ENCODE measurements around the gene TRAF7. TPM values are rescaled to one million over a fixed set of nuclear protein-coding genes. Genes with fewer than 3 reads are reported as not detected.
"Not testable (repeated sequence)": the region's sequence is repeated elsewhere in the genome, so short reads cannot be mapped to it uniquely, and the experiment has no call there.

The TRAF7 gene
- total RNA-seq, 1 experiment from 2014 or later = 111 TPM

DNA sequence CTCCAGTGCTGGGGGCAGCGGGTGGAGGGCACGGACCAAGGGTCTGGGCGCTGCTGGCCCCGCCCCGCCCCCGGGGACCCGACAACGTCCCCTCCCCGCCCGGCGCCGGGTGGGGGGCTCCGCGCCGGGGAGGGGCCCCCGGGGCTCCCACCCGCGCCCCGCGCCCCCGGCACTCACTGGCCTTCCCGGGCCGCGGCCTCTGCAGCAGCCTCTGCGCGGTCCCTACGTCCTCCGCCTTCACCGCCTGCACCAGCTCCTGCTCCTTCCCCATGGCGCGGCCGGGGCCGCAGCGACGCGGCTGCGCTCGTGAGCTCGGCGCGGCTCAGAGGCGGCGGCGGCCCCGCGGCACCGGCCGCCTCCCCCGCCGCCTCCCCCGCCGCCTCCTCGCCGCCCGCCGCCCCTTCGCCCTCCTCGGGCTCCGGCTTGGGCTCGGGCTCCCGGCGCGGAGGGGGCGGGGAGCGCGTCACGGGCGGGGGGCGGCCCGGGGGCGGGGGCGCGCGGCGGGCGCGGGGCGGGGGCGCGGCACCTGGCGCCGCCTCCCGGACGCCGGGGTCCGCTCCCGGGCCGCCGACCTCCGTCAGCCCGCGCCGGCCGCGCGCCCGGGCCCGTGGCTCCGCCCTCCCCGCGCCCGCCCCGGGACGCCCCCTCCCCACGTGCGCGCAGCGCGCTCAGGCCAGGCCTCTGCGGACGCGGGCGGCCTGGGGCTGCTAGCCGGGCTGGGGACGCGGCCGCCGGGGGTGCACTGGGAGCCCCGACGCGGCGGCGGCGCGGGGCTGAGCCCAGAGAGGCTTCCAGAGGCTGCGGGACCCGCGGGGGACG lies 40.8 kb downstream of the TRAF7 start, which contains the start of gene CASKIN1:
CASKIN1 (minus strand) TSS at position 444 of the 819 bp plus-strand sequence; CDS start at position 271, 173 bp downstream.
- Histone ChIP-seq H3K27me3 (peaks cover 14% of the 10 kb centered on the region), H3K9me3 (no peaks in the 10 kb centered on the region), H3K4me3 (peak within 1 kb of the TSS; percentile 14; the same call in 1 of the 2 replicates), H3K36me3 (no peaks in the 10 kb centered on the region)
- no peak for DNase-seq

- H3K9me3 ChIP-seq = no peaks in the 10 kb centered on the region
- H3K27me3 ChIP-seq = peaks cover 14% of the 10 kb centered on the region
- no peaks in the 10 kb centered on the region for H3K36me3 ChIP-seq
- DNase-seq = no peak
- H3K4me3 ChIP-seq = no peak overlapping the region
These were observed 41.5 kb downstream of the TRAF7 start for GRCh38 chr16:2196981-2197511.

DNA sequence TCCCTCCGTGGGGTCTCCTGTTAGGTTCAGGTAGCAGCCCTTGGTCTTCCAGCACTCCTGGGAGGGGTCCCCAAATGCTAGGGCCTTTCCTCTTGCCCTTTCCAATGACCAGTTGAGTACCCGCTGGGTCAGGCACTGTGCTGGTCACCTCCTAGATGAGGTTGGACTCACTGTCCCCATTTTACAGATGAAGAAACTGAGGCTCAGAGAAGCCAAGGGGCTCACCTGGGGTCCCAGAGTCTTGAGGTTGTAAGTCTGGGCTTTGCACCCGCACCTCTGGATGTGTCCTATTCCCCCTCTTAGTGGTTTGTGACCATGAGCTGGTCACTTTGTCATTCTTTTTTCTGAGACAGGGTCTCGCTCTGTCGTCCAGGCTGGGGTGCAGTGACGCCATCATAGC lies 42.2 kb downstream of the TRAF7 start:
- Histone ChIP-seq H3K4me3 (no peak overlapping the region), H3K36me3 (no peaks in the 10 kb centered on the region), H3K27me3 (peaks cover 14% of the 10 kb centered on the region), H3K9me3 (no peaks in the 10 kb centered on the region)
- no peak for DNase-seq

GRCh38 chr16:2198283-2198682 lies 42.7 kb downstream of the TRAF7 start:
- peaks cover 14% of the 10 kb centered on the region for H3K27me3 ChIP-seq

DNA sequence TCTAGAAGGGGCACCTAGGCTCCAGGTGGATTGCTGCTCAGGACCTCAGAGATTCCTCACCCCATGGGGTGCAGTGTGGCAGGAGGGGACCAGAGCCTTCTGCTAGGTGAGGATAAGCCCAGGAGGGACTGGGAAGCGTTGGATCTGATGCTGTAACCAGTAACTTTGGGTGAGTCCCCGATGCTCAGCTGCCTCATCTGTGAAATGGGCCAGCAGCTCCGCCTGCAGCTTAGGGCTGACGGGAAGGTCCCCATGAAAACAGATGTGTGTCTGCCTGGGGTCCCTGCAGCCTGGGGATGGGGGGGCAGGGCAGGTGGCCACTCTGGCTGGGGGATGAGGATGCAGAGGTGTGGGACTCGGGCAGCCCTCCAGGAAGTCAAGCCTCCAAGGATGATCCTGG lies 43.5 kb downstream of the TRAF7 start:
- H3K27me3 ChIP-seq = peaks cover 14% of the 10 kb centered on the region
- DNase-seq = no peak
- H3K36me3 ChIP-seq = no peaks in the 10 kb centered on the region
- no peaks in the 10 kb centered on the region for H3K9me3 ChIP-seq
- H3K4me3 ChIP-seq = no peak overlapping the region

More at GRCh38 chr16:2198283-2198682, 42.7 kb downstream of the TRAF7 start:
- no peak overlapping the region for H3K4me3 ChIP-seq
- no peaks in the 10 kb centered on the region for H3K9me3 ChIP-seq
- no peak for DNase-seq
- H3K36me3 ChIP-seq = no peaks in the 10 kb centered on the region

DNA sequence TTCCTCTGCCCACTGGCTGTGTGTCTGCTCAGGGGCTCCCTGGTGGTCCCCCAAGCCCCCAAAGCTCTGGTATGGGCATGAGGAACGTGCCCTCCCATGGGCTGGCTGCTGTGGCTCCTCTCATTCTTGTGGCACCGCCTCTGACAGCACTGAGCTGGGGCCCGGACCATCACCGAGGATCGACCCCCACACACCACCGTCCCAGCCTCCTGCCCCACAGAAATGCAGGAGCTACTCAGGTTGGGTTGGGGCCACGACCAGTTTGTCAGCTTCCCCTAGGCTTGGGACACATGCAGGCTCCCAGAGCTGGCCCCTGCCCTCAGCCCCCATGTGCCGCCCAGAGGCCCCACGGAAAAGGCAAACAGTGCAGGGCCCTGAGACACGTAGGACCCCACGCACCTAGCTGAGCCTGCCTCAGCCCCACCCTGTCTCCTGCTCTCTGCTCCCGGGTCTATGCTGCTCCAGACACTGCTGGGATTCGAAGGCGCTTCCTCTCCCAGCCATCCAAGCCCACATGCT lies 44.1 kb downstream of the TRAF7 start:
- peaks cover 14% of the 10 kb centered on the region for H3K27me3 ChIP-seq

GRCh38 chr16:2200313-2200712 lies 44.7 kb downstream of the TRAF7 start:
- peaks cover 14% of the 10 kb centered on the region for H3K27me3 ChIP-seq
- no peaks in the 10 kb centered on the region for H3K9me3 ChIP-seq
- no peak for DNase-seq
- no peaks in the 10 kb centered on the region for H3K36me3 ChIP-seq
- no peak overlapping the region for H3K4me3 ChIP-seq

More for the DNA sequence above, 44.1 kb downstream of the TRAF7 start:
- Histone ChIP-seq H3K4me3 (no peak overlapping the region), H3K9me3 (no peaks in the 10 kb centered on the region), H3K36me3 (no peaks in the 10 kb centered on the region)
- DNase-seq = no peak

GRCh38 chr16:2203119-2203688 lies 47.6 kb downstream of the TRAF7 start:
- DNase-seq, H3K9me3 ChIP-seq, H3K4me3 ChIP-seq, H3K27me3 ChIP-seq: not testable (repeated sequence)
- H3K36me3 ChIP-seq = peaks cover 19% of the 10 kb centered on the region

- DNase-seq = no peak
- Histone ChIP-seq H3K4me3 (peak overlapping the region; percentile 97), H3K36me3 (peaks cover 31% of the 10 kb centered on the region), H3K9me3 (no peaks in the 10 kb centered on the region), H3K27me3 (no peaks in the 10 kb centered on the region)
These were observed 49.0 kb downstream of the TRAF7 start for GRCh38 chr16:2204416-2205103.

DNA sequence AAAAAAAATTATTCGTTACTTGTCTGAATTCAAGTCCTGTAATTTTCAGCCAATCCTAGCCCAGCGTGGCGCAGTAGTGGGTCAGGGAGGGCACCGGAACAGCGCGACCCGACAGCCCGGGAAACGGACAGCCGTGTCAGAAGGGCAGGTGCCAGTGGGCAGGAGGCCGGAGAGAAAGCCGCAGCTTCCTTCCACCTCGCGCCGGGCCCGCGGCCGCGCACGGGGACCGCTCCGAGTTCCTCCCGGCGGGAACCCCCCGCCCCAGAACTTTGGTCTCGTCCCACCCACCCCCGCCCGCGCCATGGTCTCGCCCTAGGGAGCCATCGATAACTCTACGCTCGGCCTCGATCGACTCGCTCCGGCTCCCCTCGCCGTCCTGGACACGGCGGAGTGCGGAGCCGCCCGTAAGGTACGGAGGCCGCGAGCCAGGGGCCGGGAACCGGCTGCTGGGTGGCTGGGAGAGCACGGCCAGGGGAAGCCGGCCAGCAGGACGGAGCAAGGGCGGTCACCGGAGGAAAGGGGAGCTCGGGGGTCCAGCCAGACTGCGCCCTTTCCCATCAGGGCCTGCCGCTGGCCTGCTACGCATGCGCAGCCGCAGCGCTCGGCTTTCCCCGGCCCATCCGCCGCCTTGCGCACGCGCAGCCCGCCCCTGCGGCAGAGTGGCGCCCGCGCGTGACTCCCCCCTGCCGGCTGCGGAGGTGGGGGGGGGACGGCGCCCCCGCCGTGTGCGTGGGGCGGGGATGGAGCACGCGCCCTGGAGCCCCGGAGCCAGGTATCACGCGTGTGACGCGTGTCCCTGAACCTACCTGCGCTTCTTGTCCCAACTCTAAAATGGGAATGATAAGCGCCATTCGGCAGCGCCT lies 49.8 kb downstream of the TRAF7 start, which contains the start of gene MLST8:
MLST8 (plus strand) TSS at position 351 of the 863 bp plus-strand sequence. CDS start 632 bp downstream, outside the sequence.
- Histone ChIP-seq H3K36me3 (peaks cover 36% of the 10 kb centered on the region), H3K9me3 (no peaks in the 10 kb centered on the region), H3K4me3 (peak within 1 kb of the TSS; percentile 97), H3K27me3 (no peaks in the 10 kb centered on the region)
- DNase-seq = peak; percentile 83

DNA sequence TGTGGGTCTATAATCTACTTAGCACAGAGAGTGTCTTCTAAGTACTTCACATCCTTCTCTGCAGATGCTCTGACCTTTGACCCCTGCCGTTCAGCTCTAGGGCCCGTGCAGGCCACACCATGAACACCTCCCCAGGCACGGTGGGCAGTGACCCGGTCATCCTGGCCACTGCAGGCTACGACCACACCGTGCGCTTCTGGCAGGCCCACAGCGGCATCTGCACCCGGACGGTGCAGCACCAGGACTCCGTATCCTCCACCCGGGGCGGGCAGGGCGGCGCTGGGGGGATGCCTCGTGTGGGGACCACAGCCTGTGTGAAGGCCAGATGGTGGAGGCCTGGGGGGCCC lies 50.4 kb downstream of the TRAF7 start:
- peak; percentile 35 for DNase-seq
- H3K9me3 ChIP-seq = no peaks in the 10 kb centered on the region
- H3K36me3 ChIP-seq = peaks cover 38% of the 10 kb centered on the region
- H3K27me3 ChIP-seq = no peaks in the 10 kb centered on the region
- H3K4me3 ChIP-seq = peak overlapping the region; percentile 97

DNA sequence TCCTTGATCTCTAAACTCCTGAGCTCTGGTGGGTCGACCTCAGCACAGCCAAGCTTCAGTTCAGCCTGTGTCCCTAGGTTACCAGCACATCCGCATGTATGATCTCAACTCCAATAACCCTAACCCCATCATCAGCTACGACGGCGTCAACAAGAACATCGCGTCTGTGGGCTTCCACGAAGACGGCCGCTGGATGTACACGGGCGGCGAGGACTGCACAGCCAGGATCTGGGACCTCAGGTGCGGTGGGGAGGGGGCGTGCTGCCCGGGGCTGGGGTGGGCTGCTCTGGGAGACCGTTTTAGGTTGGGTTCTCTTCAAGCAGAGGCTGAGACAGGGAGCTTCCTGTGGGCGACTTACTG lies 50.8 kb downstream of the TRAF7 start:
- Histone ChIP-seq H3K27me3 (no peaks in the 10 kb centered on the region), H3K36me3 (peaks cover 39% of the 10 kb centered on the region), H3K4me3 (peak overlapping the region; percentile 97), H3K9me3 (no peaks in the 10 kb centered on the region)
- no peak for DNase-seq

- no peak for DNase-seq
- Histone ChIP-seq H3K36me3 (peaks cover 44% of the 10 kb centered on the region), H3K27me3 (no peaks in the 10 kb centered on the region), H3K4me3 (no peak overlapping the region; the same call in 1 of the 2 replicates), H3K9me3 (no peaks in the 10 kb centered on the region)
These were observed 51.3 kb downstream of the TRAF7 start for GRCh38 chr16:2206780-2207433.

GRCh38 chr16:2207872-2208271 lies 52.3 kb downstream of the TRAF7 start:
- peaks cover 53% of the 10 kb centered on the region for H3K36me3 ChIP-seq
- no peaks in the 10 kb centered on the region for H3K27me3 ChIP-seq
- H3K4me3 ChIP-seq = no peak overlapping the region
- no peak for DNase-seq
- H3K9me3 ChIP-seq = no peaks in the 10 kb centered on the region

DNA sequence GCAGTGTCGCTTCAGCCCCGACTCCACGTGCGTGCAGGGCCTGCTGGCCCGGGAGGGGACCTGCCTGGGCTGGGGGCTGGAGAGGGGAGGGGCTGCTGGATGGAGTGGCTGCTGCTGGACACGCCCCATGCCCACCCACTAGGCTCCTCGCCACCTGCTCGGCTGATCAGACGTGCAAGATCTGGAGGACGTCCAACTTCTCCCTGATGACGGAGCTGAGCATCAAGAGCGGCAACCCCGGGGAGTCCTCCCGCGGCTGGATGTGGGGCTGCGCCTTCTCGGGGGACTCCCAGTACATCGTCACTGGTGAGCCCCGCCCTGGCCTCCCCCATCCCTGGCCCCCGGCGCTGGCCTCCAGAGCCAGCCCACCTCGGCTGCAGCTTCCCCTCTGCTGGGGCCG lies 52.7 kb downstream of the TRAF7 start:
- DNase-seq = no peak
- Histone ChIP-seq H3K27me3 (no peaks in the 10 kb centered on the region), H3K9me3 (no peaks in the 10 kb centered on the region), H3K36me3 (peaks cover 58% of the 10 kb centered on the region), H3K4me3 (no peak overlapping the region)

GRCh38 chr16:2208772-2209171 lies 53.2 kb downstream of the TRAF7 start:
- Histone ChIP-seq H3K9me3 (no peaks in the 10 kb centered on the region), H3K27me3 (no peaks in the 10 kb centered on the region), H3K36me3 (peaks cover 62% of the 10 kb centered on the region), H3K4me3 (no peak overlapping the region)
- no peak for DNase-seq
